Ectodermal cell (in vitro differentiated cells): ENCODE data around the gene SERGEF.

Source experiments
- H3K27ac ChIP-seq: 2 replicates; pipeline ENCODE4 v1.7.0; 2013; ENCODE audit warnings: mild to moderate bottlenecking, low read depth, low read length; ENCODE audit not compliant: insufficient read depth, poor library complexity, severe bottlenecking
- H3K27me3 ChIP-seq: 2 replicates; pipeline ENCODE4 v1.7.0; 2013; ENCODE audit warnings: mild to moderate bottlenecking, low read length; ENCODE audit not compliant: insufficient read depth, control insufficient read depth, poor library complexity, severe bottlenecking
- H3K36me3 ChIP-seq: one replicate; pipeline ENCODE4 v1.7.0; 2013; ENCODE audit warnings: low read length; ENCODE audit not compliant: control insufficient read depth, insufficient read depth
- H3K4me1 ChIP-seq: one replicate; pipeline ENCODE4 v1.7.0; 2013; ENCODE audit warnings: low read length; ENCODE audit not compliant: control insufficient read depth, insufficient read depth
- H3K4me3 ChIP-seq: 2 replicates; pipeline ENCODE4 v1.7.0; 2013; ENCODE audit warnings: low read depth, low read length, control low read depth; ENCODE audit not compliant: insufficient read depth
- H3K9me3 ChIP-seq: 2 replicates; pipeline ENCODE4 v1.7.0; 2013; ENCODE audit warnings: mild to moderate bottlenecking, low read length, moderate library complexity; ENCODE audit not compliant: control insufficient read depth
- WGBS, 2 experiments: methylation state at CpG; one replicate each; pipeline ENCODE4 v1.1.7; 2013; ENCODE audit warnings: missing lambda C conversion rate in 2 of 2; 5-methylcytosine and 5-hydroxymethylcytosine counted together

Gene SERGEF

DNA sequence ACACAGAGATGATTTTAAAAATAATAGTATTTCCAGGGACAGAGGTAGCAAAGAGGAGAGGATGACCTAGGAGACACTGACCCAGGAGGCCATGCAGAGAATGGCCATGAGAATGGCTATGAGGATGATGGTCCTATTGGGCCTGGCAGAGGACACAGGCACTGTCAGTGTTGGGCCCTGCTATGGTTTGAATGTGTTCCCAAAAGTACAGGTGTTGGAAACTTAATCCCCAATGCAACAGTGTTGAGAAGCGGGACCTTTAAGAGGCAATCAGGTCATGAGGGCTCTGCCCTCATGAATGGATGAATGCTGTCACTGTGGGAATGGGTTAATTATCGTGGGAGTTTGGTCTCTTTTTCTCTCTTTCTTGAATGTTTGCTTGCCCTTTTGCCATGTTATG lies 216.7 kb downstream of the SERGEF start:
- no peaks in the 10 kb centered on the region for H3K4me1 ChIP-seq

DNA sequence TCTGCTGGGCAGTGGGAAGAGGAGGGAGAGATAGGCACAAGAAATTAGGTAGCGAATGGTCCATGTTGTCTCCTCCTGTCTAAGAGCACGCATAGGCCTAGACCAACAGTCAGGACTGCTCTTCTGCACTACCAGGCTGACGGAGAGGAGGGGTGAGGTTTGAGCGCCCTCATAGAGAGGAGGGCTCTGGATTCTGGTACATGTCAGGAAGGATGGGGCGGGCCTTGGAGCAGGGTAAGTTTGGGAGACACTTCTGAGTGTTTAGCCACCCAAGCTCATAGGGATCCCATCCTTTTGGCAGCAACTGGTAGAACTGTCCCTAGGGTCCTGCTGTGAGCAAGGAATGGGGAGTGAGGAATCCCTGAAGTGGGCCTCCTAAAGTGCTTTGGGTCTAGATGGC lies 217.9 kb downstream of the SERGEF start:
- Histone ChIP-seq H3K36me3 (no peaks in the 10 kb centered on the region), H3K9me3 (no peaks in the 10 kb centered on the region)

More for the DNA sequence above, 216.7 kb downstream of the SERGEF start:
- no peaks in the 10 kb centered on the region for H3K9me3 ChIP-seq
- no peak overlapping the region for H3K4me3 ChIP-seq
- no peak overlapping the region for H3K27ac ChIP-seq
- no peaks in the 10 kb centered on the region for H3K27me3 ChIP-seq
- 94 to 99% methylated on average over 2 of the region's 2 CpGs for WGBS, 2 experiments
- no peaks in the 10 kb centered on the region for H3K36me3 ChIP-seq

DNA sequence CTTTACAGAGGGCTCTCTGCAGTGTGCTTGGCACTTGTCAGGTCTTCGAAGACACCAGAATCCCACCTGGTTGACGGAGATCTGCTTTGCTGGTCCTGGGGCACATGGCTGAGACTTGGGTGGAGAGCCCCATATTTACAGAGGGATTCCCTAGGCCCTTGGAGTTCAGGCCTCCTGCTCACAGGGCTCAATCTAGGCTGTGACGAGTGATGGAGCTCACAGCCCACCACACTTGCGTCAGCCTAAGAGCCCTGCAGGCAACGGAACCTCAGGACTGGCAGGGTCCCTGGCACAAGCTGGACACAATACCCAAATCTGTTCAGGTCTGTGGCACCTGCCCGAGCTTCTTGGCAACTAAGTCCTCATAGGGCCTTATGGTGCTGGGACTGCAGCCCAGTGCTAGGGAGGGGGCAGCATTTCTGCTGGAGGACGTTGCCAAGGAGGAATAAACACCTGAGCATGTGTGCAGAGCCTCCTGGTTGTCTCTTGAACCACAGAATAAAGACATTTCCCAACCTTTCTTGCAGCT lies 219.1 kb downstream of the SERGEF start:
- Histone ChIP-seq H3K27ac (no peak overlapping the region), H3K27me3 (no peaks in the 10 kb centered on the region), H3K4me1 (no peaks in the 10 kb centered on the region), H3K36me3 (no peaks in the 10 kb centered on the region), H3K9me3 (no peaks in the 10 kb centered on the region), H3K4me3 (no peak overlapping the region)
- 93 to 94% methylated on average over 7 of the region's 7 CpGs for WGBS, 2 experiments

More for the DNA sequence above, 217.9 kb downstream of the SERGEF start:
- Histone ChIP-seq H3K27ac (no peak overlapping the region), H3K27me3 (no peaks in the 10 kb centered on the region), H3K4me1 (no peaks in the 10 kb centered on the region), H3K4me3 (no peak overlapping the region)
- WGBS, 2 experiments = 92 to 96% methylated on average over 5 of the region's 5 CpGs

DNA sequence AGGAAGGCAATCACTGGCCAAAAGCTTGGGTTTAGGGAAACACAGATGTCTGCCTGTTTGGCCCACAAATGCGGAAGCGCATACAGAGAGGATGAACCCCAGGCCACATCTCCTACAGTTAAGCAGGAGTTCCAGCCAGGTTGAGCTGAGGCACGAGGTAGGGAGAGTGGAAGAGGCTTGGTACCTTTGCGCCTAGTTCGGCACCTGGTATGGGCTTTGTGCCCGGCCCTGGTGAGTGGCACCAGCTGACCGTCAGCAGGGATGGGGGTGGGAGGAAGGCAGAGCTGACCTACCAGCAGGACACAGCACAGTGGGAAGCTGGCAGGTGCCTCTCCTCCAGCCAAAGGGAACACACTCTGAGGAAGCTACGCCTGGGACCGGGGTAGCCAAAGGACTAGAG lies 220.7 kb downstream of the SERGEF start:
- no peak overlapping the region for H3K27ac ChIP-seq
- H3K9me3 ChIP-seq = no peaks in the 10 kb centered on the region
- no peak overlapping the region for H3K4me3 ChIP-seq
- no peaks in the 10 kb centered on the region for H3K36me3 ChIP-seq
- no peaks in the 10 kb centered on the region for H3K27me3 ChIP-seq
- 86 to 88% methylated on average over 9 of the region's 9 CpGs for WGBS, 2 experiments
- no peaks in the 10 kb centered on the region for H3K4me1 ChIP-seq

DNA sequence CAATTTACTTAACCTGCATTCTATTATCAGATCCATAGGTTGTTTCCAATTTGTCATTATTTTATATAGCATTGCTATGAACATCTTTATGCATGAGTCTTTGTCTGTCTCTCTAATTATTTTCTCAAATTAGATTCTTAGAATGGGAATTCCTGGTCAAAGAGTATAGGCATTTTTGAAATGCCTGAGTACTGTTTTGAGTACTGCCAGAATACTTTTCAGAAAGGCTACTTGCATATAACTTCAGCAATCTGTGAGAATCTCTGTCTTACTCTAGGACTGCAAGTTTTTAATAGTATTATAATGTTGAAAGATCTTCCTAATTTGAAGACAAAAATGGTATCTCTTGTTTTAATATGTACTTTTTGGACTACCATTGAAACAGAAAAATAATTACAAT lies 221.7 kb downstream of the SERGEF start:
- Histone ChIP-seq H3K27ac (no peak overlapping the region), H3K36me3 (no peaks in the 10 kb centered on the region), H3K27me3 (no peaks in the 10 kb centered on the region), H3K9me3 (no peaks in the 10 kb centered on the region), H3K4me3 (no peak overlapping the region), H3K4me1 (no peaks in the 10 kb centered on the region)

DNA sequence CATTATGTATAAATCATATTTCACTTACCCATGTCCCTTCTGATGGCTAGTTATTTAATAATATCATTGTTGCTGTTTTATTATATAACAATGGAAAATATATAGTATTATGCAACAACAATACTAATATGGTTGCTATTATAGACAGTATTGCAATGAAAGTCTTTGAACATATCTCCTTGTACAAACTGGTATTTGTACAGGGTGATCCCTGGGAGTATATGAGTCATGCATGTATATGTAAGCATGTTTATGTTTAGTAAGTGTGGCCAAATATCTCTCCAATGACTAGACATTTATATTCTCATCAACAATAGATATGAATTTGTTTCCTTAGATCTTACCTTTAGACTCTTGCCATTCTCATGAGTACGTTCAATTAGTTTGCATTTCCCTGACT lies 222.4 kb downstream of the SERGEF start:
- Histone ChIP-seq H3K27me3 (no peaks in the 10 kb centered on the region), H3K4me3 (no peak overlapping the region), H3K9me3 (no peaks in the 10 kb centered on the region), H3K27ac (no peak overlapping the region), H3K36me3 (no peaks in the 10 kb centered on the region), H3K4me1 (no peaks in the 10 kb centered on the region)
- 93 to 100% methylated on average over 1 of the region's 1 CpG for WGBS, 2 experiments

DNA sequence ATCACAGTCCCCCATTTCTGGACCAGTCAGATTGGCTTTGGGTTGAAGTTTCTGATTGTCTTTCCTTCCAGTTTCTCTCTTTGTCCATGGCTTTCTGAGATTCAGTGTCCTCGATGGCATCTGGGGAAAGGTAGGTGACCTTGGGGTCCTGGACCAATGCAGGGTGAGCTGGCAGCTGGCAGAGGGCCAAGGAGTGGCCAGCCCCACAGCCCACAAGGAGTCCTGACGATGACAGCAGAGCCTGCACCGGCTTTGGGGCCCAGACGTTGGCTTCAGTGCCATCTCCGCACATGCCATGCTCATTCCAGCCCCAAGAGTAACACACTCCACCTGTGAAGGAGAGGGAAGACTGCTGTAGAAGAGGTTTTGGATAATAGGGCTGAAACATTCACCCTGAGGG lies 224.8 kb downstream of the SERGEF start:
- no peaks in the 10 kb centered on the region for H3K4me1 ChIP-seq
- no peak overlapping the region for H3K27ac ChIP-seq
- no peaks in the 10 kb centered on the region for H3K9me3 ChIP-seq
- H3K4me3 ChIP-seq = no peak overlapping the region
- WGBS, 2 experiments = 96 to 97% methylated on average over 5 of the region's 5 CpGs
- H3K36me3 ChIP-seq = no peaks in the 10 kb centered on the region
- H3K27me3 ChIP-seq = no peaks in the 10 kb centered on the region

DNA sequence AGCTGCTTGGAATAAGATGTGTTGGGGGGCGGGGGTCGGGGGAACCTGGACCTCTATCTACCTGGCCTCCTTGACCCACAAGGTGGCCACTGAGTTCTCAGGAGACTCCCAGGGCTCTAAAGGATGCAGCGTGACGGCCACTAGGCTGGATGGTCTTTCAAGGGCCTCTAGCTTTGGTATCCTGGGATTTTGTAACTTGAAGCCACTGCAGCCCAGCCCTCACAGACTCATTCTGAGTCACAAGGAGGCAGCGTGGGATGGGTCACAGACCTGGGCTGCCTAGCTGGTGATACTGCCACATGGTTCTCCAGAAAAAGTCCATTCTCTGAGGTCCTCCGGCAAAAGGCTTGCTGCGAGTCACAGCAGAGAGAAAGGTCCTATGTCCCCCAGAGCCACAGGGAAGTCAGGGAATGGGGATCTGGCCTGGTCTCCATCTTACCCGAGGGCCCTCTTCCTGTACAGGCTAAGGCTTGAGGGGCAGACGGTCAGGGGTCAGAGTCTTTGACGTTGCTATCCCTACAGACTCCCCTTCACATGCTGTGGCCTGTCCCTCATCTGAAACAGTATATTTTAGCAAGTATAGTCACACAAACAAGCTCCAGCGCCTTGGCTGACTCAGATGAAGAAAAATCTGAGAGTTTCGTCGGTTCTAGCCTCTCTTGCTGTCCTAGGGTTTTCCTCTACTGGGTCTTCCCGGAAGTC lies 225.9 kb downstream of the SERGEF start:
- H3K36me3 ChIP-seq = no peaks in the 10 kb centered on the region
- no peaks in the 10 kb centered on the region for H3K9me3 ChIP-seq
- no peak overlapping the region for H3K4me3 ChIP-seq
- no peak overlapping the region for H3K27ac ChIP-seq
- no peaks in the 10 kb centered on the region for H3K27me3 ChIP-seq
- H3K4me1 ChIP-seq = no peaks in the 10 kb centered on the region
- WGBS, 2 experiments = 87 to 90% methylated on average over 14 of the region's 14 CpGs

DNA sequence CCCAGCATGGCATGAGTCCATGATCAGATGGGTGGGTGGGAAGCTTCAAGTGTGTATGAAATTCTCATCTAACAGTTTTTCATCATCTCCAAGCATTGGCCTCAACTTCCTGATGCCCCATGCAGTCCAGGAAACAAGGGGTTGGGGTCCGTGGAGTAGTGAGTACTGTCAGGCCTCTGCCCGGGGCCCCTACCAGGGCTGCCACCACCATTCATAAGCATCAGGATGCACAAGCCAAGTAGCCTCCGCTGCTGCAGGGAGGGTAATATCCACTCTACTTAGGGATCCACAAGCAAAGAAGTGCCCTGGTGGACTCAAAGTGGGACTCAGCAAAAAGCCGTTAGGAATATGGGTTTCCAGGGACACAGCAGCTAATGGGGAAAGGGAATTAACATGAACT lies 229.0 kb downstream of the SERGEF start:
- Histone ChIP-seq H3K4me1 (no peaks in the 10 kb centered on the region), H3K27ac (no peak overlapping the region), H3K9me3 (no peaks in the 10 kb centered on the region), H3K4me3 (no peak overlapping the region), H3K27me3 (no peaks in the 10 kb centered on the region), H3K36me3 (no peaks in the 10 kb centered on the region)
- 95 to 97% methylated on average over 4 of the region's 4 CpGs for WGBS, 2 experiments

DNA sequence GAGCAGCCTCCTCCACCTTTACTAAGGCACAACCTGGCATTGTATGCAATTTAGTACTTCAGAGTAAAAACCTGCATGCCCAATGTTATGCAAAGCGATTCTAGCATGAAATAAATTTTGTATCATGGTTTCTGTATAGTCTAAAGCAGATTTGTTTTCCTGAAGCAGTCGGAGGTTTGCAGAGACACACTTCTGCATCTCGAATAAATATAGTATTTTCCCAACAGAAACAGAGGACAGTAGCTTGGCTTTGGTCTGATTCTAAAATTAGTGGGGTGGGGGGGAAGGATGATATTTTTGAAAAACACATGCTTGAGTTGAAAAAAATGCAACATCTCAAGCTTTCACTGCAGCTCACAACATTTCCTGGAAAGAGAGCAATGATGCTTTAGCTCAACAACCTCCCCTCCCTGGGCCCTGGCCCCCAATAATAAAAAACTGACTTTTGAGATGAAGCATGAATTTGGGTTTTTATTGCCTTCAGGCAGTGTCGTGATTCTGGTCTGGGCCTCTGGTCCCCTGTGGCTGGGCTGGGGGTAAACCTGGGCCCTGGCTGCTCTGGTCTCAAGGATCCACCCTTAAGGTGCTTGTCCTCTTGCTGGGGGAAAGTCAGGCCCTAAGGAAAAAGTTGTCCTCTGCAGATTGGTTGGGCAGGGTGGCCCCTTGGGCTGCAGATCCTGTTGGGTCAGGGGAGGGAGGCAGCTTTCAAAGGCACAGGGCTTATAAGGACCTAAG lies 230.1 kb downstream of the SERGEF start:
- no peak overlapping the region for H3K27ac ChIP-seq
- no peaks in the 10 kb centered on the region for H3K36me3 ChIP-seq
- H3K4me1 ChIP-seq = no peaks in the 10 kb centered on the region
- no peaks in the 10 kb centered on the region for H3K27me3 ChIP-seq
- no peak overlapping the region for H3K4me3 ChIP-seq
- H3K9me3 ChIP-seq = no peaks in the 10 kb centered on the region
- WGBS, 2 experiments = 93 to 99% methylated on average over 4 of the region's 4 CpGs
